T-helper 17 cell (primary cell): Measurements from ENCODE around the gene MAPT. TPM values are rescaled to one million over a fixed set of nuclear protein-coding genes. Genes with fewer than 3 reads are reported as not detected.
"Not testable (repeated sequence)": the region's sequence is repeated elsewhere in the genome, so short reads cannot be mapped to it uniquely, and the experiment has no call there.

Source experiments
- ATAC-seq: fragments of 150-1000 bp; cut with Tn5 transposase; 2 replicates; pipeline ENCODE4 v1.10.0; 2021; ENCODE audit warnings: mild to moderate bottlenecking, moderate library complexity
- DNase-seq, 3 donors: peaks; one replicate each; pipeline versions ENCODE4 v3.0.0 to v3.0.0-alpha.2; 2020 to 2021
- H3K9me3 ChIP-seq: one replicate; pipeline ENCODE4 v1.7.0; 2013; ENCODE audit warnings: low read length, mild to moderate bottlenecking; ENCODE audit not compliant: control insufficient read depth, poor library complexity, severe bottlenecking
- H3K27ac Mint-ChIP-seq: one replicate; pipeline ENCODE4 v1.8.0; 2022; ENCODE audit warnings: mild to moderate bottlenecking, moderate library complexity, mixed read lengths
- H3K27me3 Mint-ChIP-seq: one replicate; pipeline ENCODE4 v1.8.0; 2022; ENCODE audit warnings: mixed read lengths
- H3K36me3 Mint-ChIP-seq: one replicate; pipeline ENCODE4 v1.8.0; 2022; ENCODE audit warnings: low read depth, mixed read lengths
- H3K4me1 Mint-ChIP-seq: one replicate; pipeline ENCODE4 v1.8.0; 2022; ENCODE audit warnings: mild to moderate bottlenecking, mixed read lengths
- H3K4me3 Mint-ChIP-seq: one replicate; pipeline ENCODE4 v1.8.0; 2022; ENCODE audit warnings: mild to moderate bottlenecking, moderate library complexity, mixed read lengths
- total RNA-seq, 4 donors: library from RNA in 2 of 4; stranded (reverse) in 2 of 4; gene quantifications; one replicate each; pipeline ENCODE4 v1.2.3 and lab custom pipeline; 2022 to 2026

MAPT gene
- total RNA-seq, 2 donors from 2014 or later: 1.2 to 2.3 TPM

- H3K9me3 ChIP-seq: no peaks in the 10 kb centered on the region
- Mint-ChIP-seq H3K27me3 (peaks cover 17% of the 10 kb centered on the region), H3K36me3 (no peaks in the 10 kb centered on the region), H3K4me3 (no peak overlapping the region), H3K4me1 (peaks cover 6% of the 10 kb centered on the region), H3K27ac (no peak overlapping the region)
- no peak for DNase-seq
- no peak for ATAC-seq
These were observed 35.0 kb downstream of the MAPT start for GRCh38 chr17:45929344-45929743.

DNA sequence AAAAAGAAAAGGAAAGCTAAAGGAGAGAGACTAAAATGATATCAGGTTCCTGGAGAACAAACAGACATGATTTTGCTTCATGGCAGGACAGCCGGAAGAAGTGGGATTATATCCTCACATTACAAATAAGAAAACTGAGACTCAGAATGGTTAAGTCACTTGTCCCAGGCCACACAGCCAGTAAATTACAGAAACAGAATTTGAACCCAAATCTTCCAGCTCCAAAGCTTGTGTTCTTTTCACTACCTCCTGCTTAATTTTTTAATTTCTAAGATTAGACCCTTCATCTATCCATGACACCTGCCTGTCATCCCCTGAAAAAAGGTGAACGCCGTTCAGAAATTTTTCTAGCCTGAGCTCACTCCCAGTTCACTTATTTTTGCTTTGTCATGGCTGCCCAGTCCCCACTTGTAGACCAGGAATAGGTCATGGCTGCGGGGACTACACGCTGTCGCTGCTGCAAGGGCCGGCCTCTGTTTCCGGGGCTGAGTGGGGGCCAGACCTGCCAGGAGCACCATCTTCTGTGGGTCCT is 36.1 kb downstream of the MAPT start:
- no peaks in the 10 kb centered on the region for H3K36me3 Mint-ChIP-seq
- no peaks in the 10 kb centered on the region for H3K9me3 ChIP-seq
- peaks cover 16% of the 10 kb centered on the region for H3K27me3 Mint-ChIP-seq
- DNase-seq (no peak), ATAC-seq (no peak)
- peaks cover 3% of the 10 kb centered on the region for H3K4me1 Mint-ChIP-seq
- no peak overlapping the region for H3K4me3 Mint-ChIP-seq
- no peak overlapping the region for H3K27ac Mint-ChIP-seq

- no peak for ATAC-seq
- Mint-ChIP-seq H3K4me3 (no peak overlapping the region), H3K36me3 (no peaks in the 10 kb centered on the region), H3K27ac (no peak overlapping the region), H3K4me1 (peaks cover 5% of the 10 kb centered on the region), H3K27me3 (peaks cover 28% of the 10 kb centered on the region)
- no peak for DNase-seq
- H3K9me3 ChIP-seq: no peaks in the 10 kb centered on the region
These were observed 37.3 kb downstream of the MAPT start for GRCh38 chr17:45931677-45932076.

GRCh38 chr17:45934044-45934979 is 40.0 kb downstream of the MAPT start:
- no peak for DNase-seq
- H3K9me3 ChIP-seq: no peaks in the 10 kb centered on the region
- H3K4me3 Mint-ChIP-seq: no peak overlapping the region
- H3K36me3 Mint-ChIP-seq: no peaks in the 10 kb centered on the region
- no peak for ATAC-seq
- peaks cover 26% of the 10 kb centered on the region for H3K27me3 Mint-ChIP-seq
- peaks cover 3% of the 10 kb centered on the region for H3K4me1 Mint-ChIP-seq
- no peak overlapping the region for H3K27ac Mint-ChIP-seq

- DNase-seq: no peak
- Mint-ChIP-seq H3K27ac (no peak overlapping the region), H3K27me3 (peaks cover 28% of the 10 kb centered on the region), H3K36me3 (no peaks in the 10 kb centered on the region), H3K4me3 (no peak overlapping the region), H3K4me1 (peaks cover 3% of the 10 kb centered on the region)
- H3K9me3 ChIP-seq: no peaks in the 10 kb centered on the region
- ATAC-seq: no peak
These were observed 40.9 kb downstream of the MAPT start for GRCh38 chr17:45935197-45935709.

- H3K4me1 Mint-ChIP-seq: peaks cover 3% of the 10 kb centered on the region
- H3K36me3 Mint-ChIP-seq: no peaks in the 10 kb centered on the region
- DNase-seq: no peak
- peak overlapping the region; percentile 26 for H3K4me3 Mint-ChIP-seq
- ATAC-seq: no peak
- H3K27me3 Mint-ChIP-seq: peaks cover 30% of the 10 kb centered on the region
- H3K9me3 ChIP-seq: no peaks in the 10 kb centered on the region
- H3K27ac Mint-ChIP-seq: no peak overlapping the region
These were observed 41.6 kb downstream of the MAPT start for GRCh38 chr17:45935710-45936509.

GRCh38 chr17:45936610-45937009 is 42.3 kb downstream of the MAPT start:
- Mint-ChIP-seq H3K4me3 (no peak overlapping the region), H3K27me3 (peaks cover 30% of the 10 kb centered on the region), H3K4me1 (peaks cover 3% of the 10 kb centered on the region), H3K27ac (no peak overlapping the region), H3K36me3 (no peaks in the 10 kb centered on the region)
- no peak for ATAC-seq
- DNase-seq: no peak
- H3K9me3 ChIP-seq: no peaks in the 10 kb centered on the region

- H3K36me3 Mint-ChIP-seq: not testable (repeated sequence)
These were observed 42.8 kb downstream of the MAPT start for GRCh38 chr17:45937186-45937585.

DNA sequence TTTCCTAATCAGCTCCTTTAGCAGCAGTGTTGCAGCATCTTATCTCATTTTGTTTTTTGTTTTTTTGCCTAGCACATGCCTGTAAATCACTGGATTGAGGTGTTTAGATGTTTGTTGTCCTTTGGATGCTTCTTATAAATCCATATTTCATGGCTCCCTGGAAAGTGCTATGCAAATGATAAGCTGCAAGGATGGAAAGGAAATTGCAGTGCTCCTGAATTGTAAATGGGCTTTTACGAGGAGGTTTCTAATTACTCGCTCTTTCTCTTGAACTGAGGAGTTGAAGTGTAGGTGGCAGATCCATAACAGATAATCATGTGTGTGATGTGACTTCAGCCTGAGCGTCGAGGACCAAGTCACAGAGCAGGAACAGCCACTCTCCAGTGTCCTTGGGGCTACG is 45.0 kb downstream of the MAPT start:
- Mint-ChIP-seq H3K36me3 (no peaks in the 10 kb centered on the region), H3K4me3 (no peak overlapping the region), H3K27me3 (peaks cover 41% of the 10 kb centered on the region), H3K4me1 (peaks cover 10% of the 10 kb centered on the region), H3K27ac (no peak overlapping the region)
- no peaks in the 10 kb centered on the region for H3K9me3 ChIP-seq
- no peak for DNase-seq
- no peak for ATAC-seq

More at GRCh38 chr17:45937186-45937585, 42.8 kb downstream of the MAPT start:
- H3K4me3 Mint-ChIP-seq, DNase-seq, H3K9me3 ChIP-seq, H3K27ac Mint-ChIP-seq, H3K4me1 Mint-ChIP-seq, ATAC-seq: not testable (repeated sequence)
- peaks cover 30% of the 10 kb centered on the region for H3K27me3 Mint-ChIP-seq

DNA sequence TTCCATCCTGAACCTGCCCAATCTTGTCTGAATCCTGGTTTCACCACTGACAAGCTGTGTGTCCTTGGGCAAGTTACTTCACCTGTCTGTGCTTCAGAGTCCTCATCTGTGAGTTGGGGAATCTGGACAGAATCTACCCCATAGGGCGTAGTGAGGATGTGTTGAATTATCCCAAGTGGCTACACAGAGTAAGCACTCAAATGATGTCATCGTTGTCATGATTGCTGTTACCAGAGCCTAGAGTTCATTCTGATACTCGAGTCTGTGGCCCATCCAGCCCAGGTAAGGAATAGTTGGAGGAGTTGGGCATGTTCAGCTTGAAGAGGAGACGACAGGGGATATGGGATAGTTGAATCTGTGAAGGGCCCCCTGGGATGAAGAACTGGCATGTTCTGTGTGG is 45.9 kb downstream of the MAPT start:
- H3K27me3 Mint-ChIP-seq: peaks cover 44% of the 10 kb centered on the region
- H3K27ac Mint-ChIP-seq: no peak overlapping the region
- H3K36me3 Mint-ChIP-seq: no peaks in the 10 kb centered on the region
- no peak for DNase-seq
- ATAC-seq: no peak
- no peaks in the 10 kb centered on the region for H3K9me3 ChIP-seq
- H3K4me3 Mint-ChIP-seq: no peak overlapping the region
- peaks cover 10% of the 10 kb centered on the region for H3K4me1 Mint-ChIP-seq

GRCh38 chr17:45940826-45941225 is 46.5 kb downstream of the MAPT start:
- DNase-seq (no peak), ATAC-seq (no peak)
- Mint-ChIP-seq H3K27me3 (peaks cover 41% of the 10 kb centered on the region), H3K4me1 (peaks cover 7% of the 10 kb centered on the region), H3K4me3 (no peak overlapping the region), H3K27ac (no peak overlapping the region), H3K36me3 (no peaks in the 10 kb centered on the region)
- H3K9me3 ChIP-seq: no peaks in the 10 kb centered on the region

DNA sequence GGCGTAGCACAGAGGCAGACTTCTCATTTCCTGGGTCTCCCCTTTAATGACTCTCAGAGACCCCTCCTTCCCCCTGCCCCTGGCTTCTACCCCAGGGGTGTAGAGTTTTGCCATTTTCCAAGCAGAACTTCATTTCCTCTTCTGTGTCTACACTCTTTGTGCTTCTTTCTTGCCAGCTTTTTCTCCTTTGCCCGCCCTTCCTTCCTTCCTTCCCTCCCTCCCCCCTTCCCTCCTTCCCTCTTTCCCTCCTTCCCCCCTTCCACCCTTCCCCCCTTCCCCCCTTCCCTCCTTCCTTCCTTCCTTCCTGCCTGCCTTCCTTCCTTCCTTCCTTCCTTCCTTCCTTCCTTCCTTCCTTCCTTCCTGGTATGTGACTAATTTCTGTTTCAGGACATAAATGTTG is 47.0 kb downstream of the MAPT start:
- ATAC-seq (no peak), DNase-seq (no peak)
- no peaks in the 10 kb centered on the region for H3K9me3 ChIP-seq
- Mint-ChIP-seq H3K27me3 (peaks cover 36% of the 10 kb centered on the region), H3K36me3 (no peaks in the 10 kb centered on the region), H3K4me3 (no peak overlapping the region), H3K4me1 (peaks cover 7% of the 10 kb centered on the region), H3K27ac (no peak overlapping the region)

DNA sequence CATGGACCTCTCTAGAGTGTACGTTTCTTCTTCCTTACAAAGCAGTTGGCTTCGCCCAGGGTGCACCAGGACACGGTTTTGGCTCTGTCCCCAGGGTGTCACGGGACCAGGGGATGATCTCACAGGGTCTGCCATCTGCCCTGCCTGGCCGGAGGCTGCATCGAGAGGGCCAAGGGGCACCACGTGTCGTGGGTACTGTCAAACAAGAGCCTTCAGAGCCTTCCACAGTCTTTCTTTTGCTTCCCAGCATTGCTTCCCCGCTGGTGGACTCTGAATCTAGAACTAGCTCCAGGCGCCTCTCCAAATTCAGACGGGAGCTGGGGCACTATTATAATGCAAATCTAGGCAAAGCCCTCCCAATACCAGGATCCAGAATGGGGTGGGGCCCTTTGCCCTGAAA is 47.9 kb downstream of the MAPT start:
- Mint-ChIP-seq H3K4me3 (no peak overlapping the region), H3K36me3 (no peaks in the 10 kb centered on the region), H3K4me1 (peaks cover 7% of the 10 kb centered on the region), H3K27me3 (peaks cover 38% of the 10 kb centered on the region), H3K27ac (no peak overlapping the region)
- DNase-seq (no peak), ATAC-seq (no peak)
- H3K9me3 ChIP-seq: no peaks in the 10 kb centered on the region
